ENCODE measurements around the gene SPON2.

Gene SPON2

DNA sequence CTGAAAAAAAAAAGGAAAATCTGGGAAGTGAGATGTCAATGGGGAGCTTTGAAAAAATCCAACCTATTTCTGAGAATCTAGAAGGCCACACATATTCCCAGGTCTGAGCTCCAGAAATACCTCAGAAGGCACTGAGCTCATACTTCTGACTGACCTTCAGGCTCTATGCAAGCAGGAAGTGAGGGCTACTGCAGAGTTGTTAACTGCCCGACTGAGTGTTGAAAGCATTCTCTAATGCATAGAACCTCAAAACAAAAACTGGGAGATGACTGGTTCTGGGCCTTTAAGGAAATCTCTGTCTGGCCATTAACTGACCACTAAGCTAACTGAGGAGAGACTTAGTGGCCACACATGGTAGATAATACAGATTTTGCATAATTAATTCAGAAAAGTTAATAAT is 7.6 kb upstream of the SPON2 start:
- ATAC-seq = no peak

DNA sequence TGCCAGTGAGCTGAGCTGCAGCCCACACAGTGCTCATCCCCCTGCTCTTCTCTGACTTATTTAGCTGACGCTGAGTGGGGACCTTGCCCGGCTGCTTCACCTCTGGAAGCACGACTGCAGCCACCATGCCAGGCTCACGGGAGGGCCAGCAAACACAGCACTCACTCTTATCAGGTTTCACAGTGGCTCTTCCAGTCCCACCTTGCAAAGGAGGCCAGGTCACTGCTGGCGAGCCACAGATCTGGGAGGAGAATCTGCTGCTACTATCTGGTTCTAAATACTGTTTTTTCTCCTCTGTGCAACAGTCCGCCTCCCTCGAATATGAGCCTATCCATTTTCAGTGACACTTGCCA is 6.7 kb upstream of the SPON2 start:
- no peak for ATAC-seq
- no peak for TF ChIP-seq CSDC2 (CRISPR knock-in tag; IDR thresholded peaks at IDR 0.05)
- TF ChIP-seq, protein P1, sequence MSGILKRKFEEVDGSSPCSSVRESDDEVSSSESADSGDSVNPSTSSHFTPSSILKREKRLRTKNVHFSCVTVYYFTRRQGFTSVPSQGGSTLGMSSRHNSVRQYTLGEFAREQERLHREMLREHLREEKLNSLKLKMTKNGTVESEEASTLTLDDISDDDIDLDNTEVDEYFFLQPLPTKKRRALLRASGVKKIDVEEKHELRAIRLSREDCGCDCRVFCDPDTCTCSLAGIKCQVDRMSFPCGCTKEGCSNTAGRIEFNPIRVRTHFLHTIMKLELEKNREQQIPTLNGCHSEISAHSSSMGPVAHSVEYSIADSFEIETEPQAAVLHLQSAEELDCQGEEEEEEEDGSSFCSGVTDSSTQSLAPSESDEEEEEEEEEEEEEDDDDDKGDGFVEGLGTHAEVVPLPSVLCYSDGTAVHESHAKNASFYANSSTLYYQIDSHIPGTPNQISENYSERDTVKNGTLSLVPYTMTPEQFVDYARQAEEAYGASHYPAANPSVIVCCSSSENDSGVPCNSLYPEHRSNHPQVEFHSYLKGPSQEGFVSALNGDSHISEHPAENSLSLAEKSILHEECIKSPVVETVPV (CRISPR knock-in tag; IDR thresholded peaks at IDR 0.05) = no peak
- TF ChIP-seq ESRRG (CRISPR knock-in tag; IDR thresholded peaks at IDR 0.05) = no peak
- TF ChIP-seq SNAI2 (CRISPR knock-in tag; IDR thresholded peaks at IDR 0.05) = no peak
- TF ChIP-seq ISL1 (CRISPR knock-in tag; IDR thresholded peaks at IDR 0.05) = no peak
- TF ChIP-seq GLIS3 (CRISPR knock-in tag; IDR thresholded peaks at IDR 0.05) = no peak
- TF ChIP-seq, protein P2, sequence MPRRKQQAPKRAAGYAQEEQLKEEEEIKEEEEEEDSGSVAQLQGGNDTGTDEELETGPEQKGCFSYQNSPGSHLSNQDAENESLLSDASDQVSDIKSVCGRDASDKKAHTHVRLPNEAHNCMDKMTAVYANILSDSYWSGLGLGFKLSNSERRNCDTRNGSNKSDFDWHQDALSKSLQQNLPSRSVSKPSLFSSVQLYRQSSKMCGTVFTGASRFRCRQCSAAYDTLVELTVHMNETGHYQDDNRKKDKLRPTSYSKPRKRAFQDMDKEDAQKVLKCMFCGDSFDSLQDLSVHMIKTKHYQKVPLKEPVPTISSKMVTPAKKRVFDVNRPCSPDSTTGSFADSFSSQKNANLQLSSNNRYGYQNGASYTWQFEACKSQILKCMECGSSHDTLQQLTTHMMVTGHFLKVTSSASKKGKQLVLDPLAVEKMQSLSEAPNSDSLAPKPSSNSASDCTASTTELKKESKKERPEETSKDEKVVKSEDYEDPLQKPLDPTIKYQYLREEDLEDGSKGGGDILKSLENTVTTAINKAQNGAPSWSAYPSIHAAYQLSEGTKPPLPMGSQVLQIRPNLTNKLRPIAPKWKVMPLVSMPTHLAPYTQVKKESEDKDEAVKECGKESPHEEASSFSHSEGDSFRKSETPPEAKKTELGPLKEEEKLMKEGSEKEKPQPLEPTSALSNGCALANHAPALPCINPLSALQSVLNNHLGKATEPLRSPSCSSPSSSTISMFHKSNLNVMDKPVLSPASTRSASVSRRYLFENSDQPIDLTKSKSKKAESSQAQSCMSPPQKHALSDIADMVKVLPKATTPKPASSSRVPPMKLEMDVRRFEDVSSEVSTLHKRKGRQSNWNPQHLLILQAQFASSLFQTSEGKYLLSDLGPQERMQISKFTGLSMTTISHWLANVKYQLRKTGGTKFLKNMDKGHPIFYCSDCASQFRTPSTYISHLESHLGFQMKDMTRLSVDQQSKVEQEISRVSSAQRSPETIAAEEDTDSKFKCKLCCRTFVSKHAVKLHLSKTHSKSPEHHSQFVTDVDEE (CRISPR knock-in tag; IDR thresholded peaks at IDR 0.05) = no peak
- TF ChIP-seq OSR1 (CRISPR knock-in tag; IDR thresholded peaks at IDR 0.05) = no peak
- no peak for TF ChIP-seq TOX (CRISPR knock-in tag; IDR thresholded peaks at IDR 0.05; ENCODE audit: borderline replicate concordance)
- TF ChIP-seq RARB (CRISPR knock-in tag; IDR thresholded peaks at IDR 0.05) = no peak
- TF ChIP-seq, protein P3, sequence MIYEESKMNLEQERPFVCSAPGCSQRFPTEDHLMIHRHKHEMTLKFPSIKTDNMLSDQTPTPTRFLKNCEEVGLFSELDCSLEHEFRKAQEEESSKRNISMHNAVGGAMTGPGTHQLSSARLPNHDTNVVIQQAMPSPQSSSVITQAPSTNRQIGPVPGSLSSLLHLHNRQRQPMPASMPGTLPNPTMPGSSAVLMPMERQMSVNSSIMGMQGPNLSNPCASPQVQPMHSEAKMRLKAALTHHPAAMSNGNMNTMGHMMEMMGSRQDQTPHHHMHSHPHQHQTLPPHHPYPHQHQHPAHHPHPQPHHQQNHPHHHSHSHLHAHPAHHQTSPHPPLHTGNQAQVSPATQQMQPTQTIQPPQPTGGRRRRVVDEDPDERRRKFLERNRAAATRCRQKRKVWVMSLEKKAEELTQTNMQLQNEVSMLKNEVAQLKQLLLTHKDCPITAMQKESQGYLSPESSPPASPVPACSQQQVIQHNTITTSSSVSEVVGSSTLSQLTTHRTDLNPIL (CRISPR knock-in tag; IDR thresholded peaks at IDR 0.05; ENCODE audit: low read depth) = no peak

More for the DNA sequence above, 7.6 kb upstream of the SPON2 start:
- no peak for TF ChIP-seq PPARA (CRISPR knock-in tag; IDR thresholded peaks at IDR 0.05; ENCODE audit: borderline replicate concordance)
- TF ChIP-seq, protein P4, sequence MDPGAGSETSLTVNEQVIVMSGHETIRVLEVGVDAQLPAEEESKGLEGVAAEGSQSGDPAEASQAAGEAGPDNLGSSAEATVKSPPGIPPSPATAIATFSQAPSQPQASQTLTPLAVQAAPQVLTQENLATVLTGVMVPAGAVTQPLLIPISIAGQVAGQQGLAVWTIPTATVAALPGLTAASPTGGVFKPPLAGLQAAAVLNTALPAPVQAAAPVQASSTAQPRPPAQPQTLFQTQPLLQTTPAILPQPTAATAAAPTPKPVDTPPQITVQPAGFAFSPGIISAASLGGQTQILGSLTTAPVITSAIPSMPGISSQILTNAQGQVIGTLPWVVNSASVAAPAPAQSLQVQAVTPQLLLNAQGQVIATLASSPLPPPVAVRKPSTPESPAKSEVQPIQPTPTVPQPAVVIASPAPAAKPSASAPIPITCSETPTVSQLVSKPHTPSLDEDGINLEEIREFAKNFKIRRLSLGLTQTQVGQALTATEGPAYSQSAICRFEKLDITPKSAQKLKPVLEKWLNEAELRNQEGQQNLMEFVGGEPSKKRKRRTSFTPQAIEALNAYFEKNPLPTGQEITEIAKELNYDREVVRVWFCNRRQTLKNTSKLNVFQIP (CRISPR knock-in tag; IDR thresholded peaks at IDR 0.05; ENCODE audit: borderline replicate concordance, low read depth) = no peak
- TF ChIP-seq ISL1 (CRISPR knock-in tag; IDR thresholded peaks at IDR 0.05) = no peak
- no peak for TF ChIP-seq ZC3H10 (CRISPR knock-in tag; IDR thresholded peaks at IDR 0.05)
- TF ChIP-seq OSR1 (CRISPR knock-in tag; IDR thresholded peaks at IDR 0.05) = no peak
- no peak for TF ChIP-seq ZNF8 (CRISPR knock-in tag; IDR thresholded peaks at IDR 0.05)
- TF ChIP-seq, protein P3 (CRISPR knock-in tag; IDR thresholded peaks at IDR 0.05; ENCODE audit: low read depth) = no peak
- TF ChIP-seq, protein P1 (CRISPR knock-in tag; IDR thresholded peaks at IDR 0.05) = no peak
- TF ChIP-seq ARNTL (CRISPR knock-in tag; IDR thresholded peaks at IDR 0.05; ENCODE audit: borderline replicate concordance, low read depth) = no peak
- no peak for TF ChIP-seq TCF4 (CRISPR knock-in tag; IDR thresholded peaks at IDR 0.05; ENCODE audit: borderline replicate concordance)
- no peak for TF ChIP-seq ESRRG (CRISPR knock-in tag; IDR thresholded peaks at IDR 0.05)
- TF ChIP-seq CSDC2 (CRISPR knock-in tag; IDR thresholded peaks at IDR 0.05) = no peak
- TF ChIP-seq BACH2 (CRISPR knock-in tag; IDR thresholded peaks at IDR 0.05; ENCODE audit: borderline replicate concordance) = no peak
- TF ChIP-seq GLIS3 (CRISPR knock-in tag; IDR thresholded peaks at IDR 0.05) = no peak
- TF ChIP-seq ZFP3 (CRISPR knock-in tag; IDR thresholded peaks at IDR 0.05) = no peak
- TF ChIP-seq SNAI2 (CRISPR knock-in tag; IDR thresholded peaks at IDR 0.05) = no peak
- TF ChIP-seq ZFP30 (CRISPR knock-in tag; IDR thresholded peaks at IDR 0.05) = no peak
- TF ChIP-seq RARB (CRISPR knock-in tag; IDR thresholded peaks at IDR 0.05) = no peak
- TF ChIP-seq, protein P2 (CRISPR knock-in tag; IDR thresholded peaks at IDR 0.05) = no peak
- no peak for TF ChIP-seq ZNF70 (CRISPR knock-in tag; IDR thresholded peaks at IDR 0.05)
